Activated CD4-positive, alpha-beta T cell treated with anti-CD3 and anti-CD28 coated beads, Interleukin-2, amount 10 ng/mL, durations not matched to agents 24 days and 14 days (primary cell): ENCODE measurements around the gene USP48. TPM values are rescaled to one million over a fixed set of nuclear protein-coding genes. Genes with fewer than 3 reads are reported as not detected.

Source experiments
- DNase-seq: peaks from one replicate; pipeline ENCODE4 v3.0.0; 2022
- H3K27ac Mint-ChIP-seq: one replicate; pipeline ENCODE4 v1.8.0; 2022; ENCODE audit warnings: mild to moderate bottlenecking, mixed read lengths
- H3K27me3 Mint-ChIP-seq: one replicate; pipeline ENCODE4 v1.8.0; 2022; ENCODE audit warnings: mixed read lengths
- H3K36me3 Mint-ChIP-seq: one replicate; pipeline ENCODE4 v1.8.0; 2022; ENCODE audit warnings: low read depth, mild to moderate bottlenecking, mixed read lengths
- H3K4me1 Mint-ChIP-seq: one replicate; pipeline ENCODE4 v1.8.0; 2021; ENCODE audit warnings: mixed read lengths
- H3K4me3 Mint-ChIP-seq: one replicate; pipeline ENCODE4 v1.8.0; 2022; ENCODE audit warnings: mild to moderate bottlenecking, moderate library complexity, mixed read lengths
- H3K9me3 Mint-ChIP-seq: one replicate; pipeline ENCODE4 v1.8.0; 2021; ENCODE audit warnings: mixed read lengths
- intact Hi-C: fragments of 100-400 bp; cut with micrococcal nuclease; formaldehyde crosslinking; loops from one replicate; pipeline ENCODE4 v1.15.1; 2023
- total RNA-seq: library from RNA; stranded (reverse); gene quantifications from 2 replicates; pipeline ENCODE4 v1.2.3, GENCODE V29; 2022

The USP48 gene
- total RNA-seq, 1 donor from 2014 or later: 92.7 TPM

DNA sequence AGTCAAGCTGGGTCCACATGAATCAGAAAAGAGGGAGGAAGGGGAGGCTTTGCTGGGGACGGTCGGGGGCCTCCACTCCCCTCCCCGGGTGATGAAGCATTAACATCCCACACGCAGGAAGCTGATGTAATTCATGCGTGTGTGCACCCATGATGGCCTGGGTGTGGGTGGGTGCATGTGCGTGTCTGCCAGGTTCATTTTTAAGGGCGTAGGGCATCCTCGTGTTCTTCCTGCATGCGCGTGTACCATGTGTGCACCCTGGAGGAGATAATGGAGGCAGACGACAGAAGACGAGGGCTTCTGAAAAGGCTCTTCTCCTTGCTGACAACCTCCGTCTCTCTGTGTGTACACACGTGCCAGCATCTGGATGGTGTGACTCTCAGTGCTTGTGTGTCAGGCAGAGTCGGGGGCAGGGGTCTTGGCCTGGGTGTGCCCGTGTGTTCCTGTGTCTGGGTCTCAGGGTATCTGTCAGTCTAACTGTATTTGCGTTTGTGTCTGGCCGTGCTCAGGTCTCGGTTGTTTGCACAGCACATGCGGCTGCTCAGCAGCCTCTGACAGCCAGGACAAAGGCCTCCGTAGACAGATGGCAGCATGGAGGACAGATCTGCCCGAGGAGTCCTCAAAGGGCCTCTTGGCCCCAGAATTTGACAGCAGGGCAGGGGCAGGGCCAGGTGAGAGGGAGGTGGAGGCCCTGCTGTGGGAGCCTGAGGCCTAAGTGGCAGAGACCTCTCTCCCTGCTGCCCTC lies 116.2 kb downstream of the USP48 start:
- peaks cover 32% of the 10 kb centered on the region for H3K27me3 Mint-ChIP-seq
- H3K4me1 Mint-ChIP-seq: peaks cover 11% of the 10 kb centered on the region
- no peaks in the 10 kb centered on the region for H3K36me3 Mint-ChIP-seq
- no peak overlapping the region for H3K27ac Mint-ChIP-seq
- H3K4me3 Mint-ChIP-seq: no peak overlapping the region
- intact Hi-C loops: no loop called here
- no peaks in the 10 kb centered on the region for H3K9me3 Mint-ChIP-seq
- DNase-seq: no peak

- no peak for DNase-seq
- Mint-ChIP-seq H3K27me3 (peaks cover 34% of the 10 kb centered on the region), H3K4me1 (peaks cover 11% of the 10 kb centered on the region), H3K27ac (no peak overlapping the region), H3K4me3 (no peak overlapping the region), H3K36me3 (no peaks in the 10 kb centered on the region), H3K9me3 (no peaks in the 10 kb centered on the region)
- intact Hi-C loops: no loop called here
Measured at GRCh38 chr1:21665711-21666575, 117.0 kb downstream of the USP48 start.

- intact Hi-C loops: no loop called here
- Mint-ChIP-seq H3K4me1 (peaks cover 9% of the 10 kb centered on the region), H3K27me3 (peaks cover 31% of the 10 kb centered on the region), H3K9me3 (no peaks in the 10 kb centered on the region), H3K27ac (no peak overlapping the region), H3K36me3 (no peaks in the 10 kb centered on the region), H3K4me3 (no peak overlapping the region)
- no peak for DNase-seq
Measured at GRCh38 chr1:21664806-21665588, 118.0 kb downstream of the USP48 start.

GRCh38 chr1:21663951-21664805 lies 118.8 kb downstream of the USP48 start:
- Mint-ChIP-seq H3K4me3 (no peak overlapping the region), H3K9me3 (no peaks in the 10 kb centered on the region)
- intact Hi-C loops: no loop called here

DNA sequence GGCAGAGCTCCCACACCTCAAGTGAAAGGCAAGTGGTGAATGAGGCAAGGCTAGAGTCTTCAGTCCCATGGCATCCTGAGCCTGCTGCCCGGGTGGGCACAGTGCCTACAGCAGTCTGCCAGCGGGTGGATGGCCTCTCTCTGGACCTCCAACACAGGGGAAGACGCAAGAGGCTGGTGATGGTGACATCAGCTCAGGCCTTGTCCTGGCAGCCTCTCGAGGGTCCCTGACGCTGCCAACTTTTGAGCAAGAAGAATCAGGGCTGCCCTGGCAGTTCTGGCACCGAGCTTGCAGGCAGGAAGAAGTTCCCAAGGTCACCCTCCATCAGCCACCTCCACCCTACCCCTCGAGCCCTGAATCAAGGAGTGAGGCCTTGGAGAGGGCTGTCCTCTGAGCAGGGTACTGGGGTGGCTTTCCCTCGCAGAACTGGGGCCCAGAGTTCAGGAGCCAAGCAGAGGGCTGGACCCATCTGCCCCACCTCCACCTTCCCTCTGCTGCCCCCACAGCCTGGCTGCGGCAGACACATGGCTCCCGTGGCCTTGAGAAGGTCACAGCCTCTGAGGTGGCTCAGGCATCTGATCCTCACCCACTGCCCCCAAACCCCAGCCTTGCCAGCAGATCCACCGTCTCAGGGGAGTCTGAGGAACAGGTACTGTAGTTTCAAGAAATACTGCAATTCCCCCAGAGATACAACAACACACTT lies 119.5 kb downstream of the USP48 start:
- Mint-ChIP-seq H3K4me3 (no peak overlapping the region), H3K4me1 (peaks cover 11% of the 10 kb centered on the region), H3K9me3 (no peaks in the 10 kb centered on the region), H3K27me3 (peaks cover 33% of the 10 kb centered on the region), H3K27ac (no peak overlapping the region), H3K36me3 (no peaks in the 10 kb centered on the region)
- intact Hi-C loops: no loop called here
- no peak for DNase-seq

More at GRCh38 chr1:21663951-21664805, 118.8 kb downstream of the USP48 start:
- H3K36me3 Mint-ChIP-seq: no peaks in the 10 kb centered on the region
- H3K4me1 Mint-ChIP-seq: peaks cover 11% of the 10 kb centered on the region
- no peak overlapping the region for H3K27ac Mint-ChIP-seq
- DNase-seq: no peak
- peaks cover 35% of the 10 kb centered on the region for H3K27me3 Mint-ChIP-seq

GRCh38 chr1:21662426-21663247 lies 120.3 kb downstream of the USP48 start:
- DNase-seq: no peak
- Mint-ChIP-seq H3K27me3 (peaks cover 26% of the 10 kb centered on the region), H3K4me3 (no peak overlapping the region), H3K27ac (no peak overlapping the region), H3K4me1 (peaks cover 11% of the 10 kb centered on the region), H3K36me3 (no peaks in the 10 kb centered on the region), H3K9me3 (no peaks in the 10 kb centered on the region)
- intact Hi-C loops: no loop called here

GRCh38 chr1:21661886-21662285 lies 121.1 kb downstream of the USP48 start:
- Mint-ChIP-seq H3K27ac (no peak overlapping the region), H3K4me3 (no peak overlapping the region), H3K36me3 (no peaks in the 10 kb centered on the region), H3K27me3 (peaks cover 24% of the 10 kb centered on the region), H3K4me1 (peaks cover 11% of the 10 kb centered on the region), H3K9me3 (no peaks in the 10 kb centered on the region)
- intact Hi-C loops: no loop called here
- no peak for DNase-seq

- H3K36me3 Mint-ChIP-seq: no peaks in the 10 kb centered on the region
- peaks cover 25% of the 10 kb centered on the region for H3K27me3 Mint-ChIP-seq
- no peak overlapping the region for H3K27ac Mint-ChIP-seq
- intact Hi-C loops: loop anchor here (1.0 to 10.0 kb wide), 4 partner anchors 65 to 305 kb away; partner anchors contain the start of gene USP48
- peak overlapping the region; percentile 72 for H3K4me3 Mint-ChIP-seq
- DNase-seq: no peak
- no peaks in the 10 kb centered on the region for H3K9me3 Mint-ChIP-seq
- H3K4me1 Mint-ChIP-seq: peaks cover 9% of the 10 kb centered on the region
Measured at GRCh38 chr1:21659924-21660326, 123.0 kb downstream of the USP48 start.

DNA sequence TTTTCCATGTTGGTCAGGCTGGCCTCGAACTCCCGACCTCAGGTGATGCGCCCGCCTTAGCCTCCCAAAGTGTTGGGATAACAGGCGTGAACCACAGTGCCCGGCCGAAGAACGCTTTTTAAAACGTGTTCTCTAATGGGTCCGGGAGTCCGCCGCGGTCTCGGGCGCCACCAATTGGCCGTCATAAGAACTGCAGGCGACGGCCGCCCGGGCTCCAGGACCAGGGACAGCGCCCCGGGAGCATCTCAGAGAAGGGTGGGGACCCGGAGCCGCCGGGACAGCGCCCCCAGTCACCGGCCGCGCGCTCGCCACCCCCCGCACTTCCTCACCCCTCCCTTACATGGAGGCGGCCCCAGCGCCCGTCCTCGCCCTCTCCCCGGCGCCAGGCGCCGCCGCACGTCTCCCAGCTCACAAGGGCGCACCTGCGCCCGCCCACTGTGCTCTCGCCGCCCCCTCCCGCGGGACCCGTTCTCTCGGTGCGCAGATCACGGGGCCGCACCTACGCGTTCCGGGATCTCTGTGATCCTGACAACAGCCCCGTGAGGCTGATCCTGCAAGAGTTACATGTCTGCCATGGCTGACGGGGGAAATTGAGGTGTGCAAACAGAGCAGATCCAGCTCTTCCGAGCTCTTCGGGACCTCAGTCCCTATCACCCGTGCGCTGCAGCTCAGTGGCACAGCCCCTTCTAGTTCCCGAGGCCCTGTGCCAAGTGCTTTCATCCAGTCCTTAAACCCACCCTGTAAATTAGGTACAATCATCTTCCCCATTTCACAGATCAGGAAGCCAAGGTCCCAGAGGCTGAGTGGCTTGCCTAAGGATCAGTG lies 123.6 kb downstream of the USP48 start:
- H3K36me3 Mint-ChIP-seq: no peaks in the 10 kb centered on the region
- H3K4me3 Mint-ChIP-seq: peak overlapping the region; percentile 72
- intact Hi-C loops: loop anchor here (1.0 to 10.0 kb wide), 4 partner anchors 65 to 305 kb away; partner anchors contain the start of gene USP48
- peaks cover 8% of the 10 kb centered on the region for H3K4me1 Mint-ChIP-seq
- DNase-seq: peak; percentile 96
- no peak overlapping the region for H3K27ac Mint-ChIP-seq
- H3K27me3 Mint-ChIP-seq: peaks cover 27% of the 10 kb centered on the region
- no peaks in the 10 kb centered on the region for H3K9me3 Mint-ChIP-seq

DNA sequence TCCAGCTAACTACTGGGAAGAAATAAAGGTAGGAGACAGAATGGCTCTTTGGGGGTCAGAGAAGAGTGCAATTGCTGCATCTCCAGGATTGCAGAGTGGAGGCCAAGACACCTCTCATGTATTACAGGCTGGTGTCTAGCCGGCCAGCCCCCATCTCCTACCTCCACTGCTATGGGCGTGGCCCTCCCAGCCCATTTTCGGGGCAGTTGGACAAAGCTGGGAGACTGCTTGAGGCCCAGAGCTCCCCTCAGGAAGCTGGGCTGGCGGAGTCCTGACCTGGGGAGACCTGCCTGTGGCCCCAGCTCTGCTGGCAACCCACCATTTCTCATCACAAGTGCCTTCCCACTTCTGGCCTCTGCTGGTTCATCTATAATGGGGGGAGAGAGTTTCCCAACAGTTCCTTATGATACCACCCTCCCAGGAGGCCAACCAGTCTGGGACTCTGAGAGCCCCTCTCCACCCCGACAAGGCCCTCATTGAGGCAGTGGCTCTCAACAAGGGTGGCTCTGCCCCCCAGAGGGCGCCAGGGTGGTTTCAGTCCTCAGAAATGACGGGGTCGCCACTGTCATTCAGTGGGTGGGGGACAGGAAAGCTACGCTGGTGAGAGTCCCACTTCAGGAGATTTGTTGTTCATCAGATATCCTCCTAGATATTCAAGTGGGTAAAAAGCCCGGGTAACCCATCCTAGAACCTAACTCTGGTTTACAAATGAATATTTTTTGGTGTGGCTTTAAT lies 125.3 kb downstream of the USP48 start:
- peaks cover 5% of the 10 kb centered on the region for H3K4me1 Mint-ChIP-seq
- no peaks in the 10 kb centered on the region for H3K9me3 Mint-ChIP-seq
- no peak overlapping the region for H3K4me3 Mint-ChIP-seq
- intact Hi-C loops: loop anchor here (5.0 to 10.0 kb wide), 3 partner anchors 63 to 307 kb away; partner anchors contain the start of gene USP48
- H3K36me3 Mint-ChIP-seq: no peaks in the 10 kb centered on the region
- no peak for DNase-seq
- peaks cover 32% of the 10 kb centered on the region for H3K27me3 Mint-ChIP-seq
- H3K27ac Mint-ChIP-seq: no peak overlapping the region

GRCh38 chr1:21655748-21656147 lies 127.2 kb downstream of the USP48 start:
- no peaks in the 10 kb centered on the region for H3K9me3 Mint-ChIP-seq

More at GRCh38 chr1:21655748-21656147, 127.2 kb downstream of the USP48 start:
- intact Hi-C loops: loop anchor here (5.0 to 10.0 kb wide), 3 partner anchors 61 to 309 kb away; partner anchors contain the start of gene USP48
- Mint-ChIP-seq H3K27me3 (peaks cover 38% of the 10 kb centered on the region), H3K4me1 (peaks cover 17% of the 10 kb centered on the region), H3K36me3 (no peaks in the 10 kb centered on the region), H3K27ac (no peak overlapping the region), H3K4me3 (no peak overlapping the region)
- no peak for DNase-seq
